ENCODE data around the gene MTRR. TPM values are rescaled to one million over a fixed set of nuclear protein-coding genes. Genes with fewer than 3 reads are reported as not detected.

Gene MTRR
- total and polyA plus RNA-seq, 2 of the 8 experiments (the other 6 are each of a cell fraction or from before 2014, with no cell fraction given), result 36.4 to 53.8 TPM

- Histone ChIP-seq H3K23ac (ENCODE audit: insufficient read length) (no peak overlapping the region), H3K14ac (ENCODE audit: insufficient read length) (no peak overlapping the region), H3K4me1 (replicated peaks in 1 of 4; ENCODE audit: control insufficient read depth in 3 of 4, insufficient read depth in 4 of 4, low read length in 3 of 4) (no peaks in the 10 kb centered on the region; a peak in 1 of 7 replicates), H3K18ac (ENCODE audit: extremely low read depth, low read length) (no peak overlapping the region), H2AFZ (ENCODE audit: low read length) (no peak overlapping the region), H3K4ac (replicated peaks; ENCODE audit: insufficient read length, low read depth, low read length) (no peak overlapping the region), H4K8ac (ENCODE audit: extremely low read depth, insufficient read depth, low read length) (no peak overlapping the region), H4K5ac (ENCODE audit: insufficient read length, low read depth, low read length) (no peak overlapping the region), H2BK12ac (ENCODE audit: low read depth, low read length) (no peak overlapping the region), H3K9ac (replicated peaks in 1 of 4; ENCODE audit: extremely low read depth in 1 of 4, low read depth in 3 of 4, low read length in 3 of 4) (no peak overlapping the region), H2BK15ac (ENCODE audit: low read length) (no peak overlapping the region), H3K79me2 (ENCODE audit: control insufficient read depth in 1 of 2, insufficient read depth in 2 of 2, low read length in 2 of 2) (peaks cover 16 to 51% of the 10 kb centered on the region in 2 experiments), H2BK120ac (replicated peaks; ENCODE audit: low read depth, low read length) (no peak overlapping the region), H3K23me2 (ENCODE audit: low read depth, low read length) (peaks cover 2% of the 10 kb centered on the region; the same call in 1 of the 2 replicates), H4K20me1 (replicated peaks in 1 of 2; ENCODE audit: control insufficient read depth in 1 of 2, insufficient read depth in 2 of 2, low read length in 2 of 2) (peaks cover 9 to 16% of the 10 kb centered on the region in 2 experiments), H3K56ac (replicated peaks; ENCODE audit: insufficient read length, low read depth, low read length) (no peak overlapping the region), H2BK20ac (ENCODE audit: low read length) (no peak overlapping the region), H3K9me3 (ENCODE audit: insufficient read depth in 2 of 2, low read depth in 1 of 2, low read length in 1 of 2) (no peaks in the 10 kb centered on the region), H3K4me3 (ENCODE audit: extremely low read depth in 1 of 4, insufficient read depth in 2 of 4, low read depth in 3 of 4, low read length in 4 of 4) (no peak overlapping the region), H3K27me3 (replicated peaks in 1 of 4; ENCODE audit: control insufficient read depth in 3 of 4, extremely low read depth in 1 of 4, insufficient read depth in 3 of 4, low read length in 3 of 4) (no peaks in the 10 kb centered on the region), H3K27ac (ENCODE audit: low read depth, low read length) (no peak overlapping the region), H4K91ac (replicated peaks; ENCODE audit: insufficient read length, low read length) (no peak overlapping the region), H3K36me3 (ENCODE audit: control insufficient read depth in 2 of 4, insufficient read depth in 4 of 4, low read length in 3 of 4) (peaks cover 12 to 58% (median 35%) of the 10 kb centered on the region in 4 experiments), H3K79me1 (ENCODE audit: low read depth, low read length) (peaks cover 8% of the 10 kb centered on the region), H3K4me2 (ENCODE audit: insufficient read depth in 1 of 2, low read depth in 2 of 2, low read length in 2 of 2) (no peak overlapping the region), H2AK5ac (ENCODE audit: low read depth, low read length) (no peak overlapping the region), H2BK5ac (ENCODE audit: low read depth, low read length) (no peak overlapping the region)
- no peak for TF ChIP-seq TCF12 (IDR thresholded peaks at IDR 0.05; ENCODE audit: low read depth, low read length)
- FAIRE-seq, result no peak
- ChIA-PET POLR2A (ENCODE audit: partially characterized antibody) (no interaction called here), CTCF (ENCODE audit: partially characterized antibody) (interaction anchor here (1.4 to 2.8 kb wide), 2 partner anchors 15 to 17 kb away, joined by 8 to 11 read pairs; no protein-coding TSS in a partner anchor)
- DNase-seq (ENCODE audit: low read depth in 1 of 2, low spot score in 2 of 2), result no peak
- 89% methylated on average over 2 of the region's 2 CpGs; no CpG with 5 or more reads in 1 of the 2 experiments for WGBS, 2 experiments (ENCODE audit: extremely low coverage in 1 of 2, insufficient coverage in 1 of 2, insufficient read length in 1 of 2, insufficient replicate concordance in 2 of 2, low coverage in 1 of 2, low lambda C conversion rate in 2 of 2, missing lambda C conversion rate in 1 of 2)
These were observed 5.7 kb downstream of the MTRR start for GRCh38 chr5:7874639-7875038.

Data from H1 (cell line).